Neutrophil (primary cell): ENCODE data around the gene RETREG1.
"Not testable (repeated sequence)": the region's sequence is repeated elsewhere in the genome, so short reads cannot be mapped to it uniquely, and the experiment has no call there.

ENCODE experiments used
- H3K27ac ChIP-seq: fragments of 200-600 bp; sonication (generic); 2 replicates; pipeline ENCODE4 v1.5.1; 2016; ENCODE audit warnings: mild to moderate bottlenecking, moderate library complexity
- H3K27me3 ChIP-seq: fragments of 200-600 bp; sonication (generic); 2 replicates; pipeline ENCODE4 v1.6.0; 2016; ENCODE audit warnings: mild to moderate bottlenecking
- H3K36me3 ChIP-seq: fragments of 200-600 bp; sonication (generic); 2 replicates; pipeline ENCODE4 v1.5.1; 2017
- H3K4me1 ChIP-seq, 2 experiments: fragments of 200-600 bp in 1 of 2; sonication (generic) in 1 of 2; 1 replicate in 1 of 2; 2 replicates in 1 of 2; pipeline versions ENCODE4 v1.5.1 to v1.6.1; 2013 to 2016; ENCODE audit warnings: low read depth in 1 of 2, low read length in 1 of 2, mild to moderate bottlenecking in 1 of 2, moderate library complexity in 1 of 2; ENCODE audit not compliant: control insufficient read depth in 1 of 2, insufficient read depth in 1 of 2
- H3K4me3 ChIP-seq, 2 experiments: fragments of 200-600 bp in 1 of 2; sonication (generic) in 1 of 2; 1 replicate in 1 of 2; 2 replicates in 1 of 2; pipeline ENCODE4 v1.5.1; 2013 to 2016; ENCODE audit warnings: low read depth in 1 of 2, low read length in 1 of 2, mild to moderate bottlenecking in 1 of 2, moderate library complexity in 1 of 2
- H3K9me3 ChIP-seq: fragments of 200-600 bp; sonication (generic); 2 replicates; pipeline ENCODE4 v1.5.1; 2016
- CTCF ChIP-seq: fragments of 200-600 bp; sonication (generic); IDR thresholded peaks from 2 replicates; pipeline ENCODE4 v1.5.1; 2016; ENCODE audit warnings: antibody characterized with exemption

Gene RETREG1

DNA sequence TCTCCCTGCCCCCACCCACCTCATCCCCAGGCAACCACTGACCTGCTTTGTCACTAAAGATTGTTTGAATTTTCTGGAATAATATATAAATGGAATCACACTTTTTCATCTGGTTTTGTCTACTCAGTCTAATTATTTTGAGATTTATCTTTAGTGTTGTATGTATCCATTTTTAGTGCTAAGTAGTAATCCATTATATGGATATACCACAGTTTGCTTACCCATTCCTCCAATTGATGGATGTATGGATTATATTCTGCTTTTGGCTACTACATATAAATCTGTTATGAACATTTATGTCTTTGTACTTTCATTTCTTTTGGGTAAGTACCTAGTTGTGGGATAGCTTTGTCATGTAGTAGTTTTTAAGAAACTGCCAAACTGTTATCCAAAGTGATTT lies 136.7 kb downstream of the RETREG1 start:
- no peak for TF ChIP-seq CTCF
- Histone ChIP-seq H3K4me3 (no peak overlapping the region), H3K27ac (no peak overlapping the region), H3K9me3 (no peaks in the 10 kb centered on the region), H3K36me3 (no peaks in the 10 kb centered on the region), H3K27me3 (no peaks in the 10 kb centered on the region), H3K4me1 (no peaks in the 10 kb centered on the region)

DNA sequence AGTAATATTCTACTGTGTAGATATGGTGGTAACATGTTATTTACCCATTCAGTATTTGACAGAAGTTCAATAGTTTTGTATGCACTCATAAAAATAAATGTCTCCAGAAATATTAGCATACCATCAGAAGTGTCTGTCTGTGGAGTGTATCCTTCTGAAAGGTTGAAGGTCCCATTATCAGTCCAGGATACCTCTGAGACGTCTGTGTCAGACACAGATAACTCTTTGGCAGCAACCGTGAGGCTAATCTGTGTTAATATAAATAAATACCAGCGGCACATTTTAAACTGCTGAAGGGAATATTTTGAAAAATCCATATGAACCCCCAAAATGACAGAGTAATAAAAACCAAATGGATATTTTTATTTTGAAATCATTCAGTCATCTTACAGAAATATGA lies 139.3 kb downstream of the RETREG1 start:
- Histone ChIP-seq H3K27me3 (no peaks in the 10 kb centered on the region), H3K9me3 (no peaks in the 10 kb centered on the region), H3K4me3 (no peak overlapping the region), H3K36me3 (no peaks in the 10 kb centered on the region), H3K4me1 (no peaks in the 10 kb centered on the region), H3K27ac (no peak overlapping the region)
- no peak for TF ChIP-seq CTCF

GRCh38 chr5:16476417-16476816 lies 140.4 kb downstream of the RETREG1 start:
- not testable (repeated sequence) for H3K27me3 ChIP-seq, H3K27ac ChIP-seq, H3K4me3 ChIP-seq, H3K9me3 ChIP-seq, H3K4me1 ChIP-seq, H3K36me3 ChIP-seq

DNA sequence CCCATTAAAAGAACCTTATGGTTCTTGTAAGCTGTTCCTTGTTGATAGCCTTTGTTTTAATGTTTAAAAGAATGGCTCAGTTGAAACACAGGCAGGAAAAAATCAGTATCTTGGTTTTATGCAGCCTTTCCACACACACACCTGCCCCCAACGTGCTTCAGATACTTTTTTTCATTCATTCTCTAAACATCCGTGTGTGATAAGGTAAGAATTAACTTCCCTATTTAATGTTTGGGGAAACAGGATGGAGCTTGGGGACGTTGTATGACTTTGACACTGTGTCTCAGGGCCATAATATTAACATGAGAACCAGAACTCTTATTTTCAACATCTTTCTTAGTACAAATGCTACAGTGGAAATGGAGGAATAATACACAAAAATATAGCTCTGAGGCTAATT lies 145.4 kb downstream of the RETREG1 start:
- no peak for TF ChIP-seq CTCF
- H3K9me3 ChIP-seq: no peaks in the 10 kb centered on the region

DNA sequence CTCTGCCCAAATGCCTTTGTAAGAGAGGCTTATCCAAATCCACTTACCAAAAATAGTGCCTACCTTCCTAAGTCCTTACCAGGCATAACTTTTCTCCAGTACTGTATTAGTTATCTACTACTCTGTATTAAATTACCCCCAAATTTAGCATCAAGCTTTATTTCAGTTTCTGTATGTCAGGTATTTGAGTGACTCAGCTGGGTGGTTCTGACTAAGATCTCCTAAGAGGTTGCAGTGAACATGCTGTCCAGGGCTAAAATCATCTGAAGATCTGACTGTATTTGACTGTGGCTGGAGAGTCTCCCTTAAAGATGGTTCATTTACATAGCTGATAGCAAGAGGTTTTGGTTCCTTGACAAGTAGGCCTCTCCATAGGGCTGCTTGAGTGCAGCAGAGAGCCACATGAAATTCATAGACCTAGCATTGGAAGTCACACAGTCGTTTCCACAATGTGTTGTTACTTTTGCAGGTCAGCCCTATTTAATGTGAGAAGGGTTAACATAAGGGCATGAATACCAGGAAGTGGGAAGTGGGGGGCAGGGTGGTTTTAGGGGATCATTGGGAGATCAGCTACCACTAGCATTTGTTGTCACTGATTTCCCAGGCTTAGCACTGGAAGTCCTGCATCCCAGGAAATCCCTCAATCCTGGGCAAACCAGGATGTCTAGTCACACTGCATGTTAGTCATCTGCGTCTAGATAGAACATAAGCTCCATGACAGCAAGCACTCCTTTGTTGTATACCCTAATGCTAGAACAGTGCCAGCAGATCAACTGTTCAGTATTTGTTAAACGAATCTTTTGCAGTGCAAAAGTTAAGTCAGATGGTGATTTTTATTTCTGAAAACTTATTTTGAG lies 149.2 kb downstream of the RETREG1 start:
- Histone ChIP-seq H3K4me1 (peaks cover 25 to 47% of the 10 kb centered on the region in 2 experiments), H3K36me3 (peaks cover 11% of the 10 kb centered on the region), H3K27ac (peak overlapping the region; percentile 39), H3K4me3 (no peak overlapping the region), H3K27me3 (no peaks in the 10 kb centered on the region), H3K9me3 (no peaks in the 10 kb centered on the region)
- no peak for TF ChIP-seq CTCF

More for the DNA sequence above, 145.4 kb downstream of the RETREG1 start:
- Histone ChIP-seq H3K36me3 (no peaks in the 10 kb centered on the region), H3K27me3 (no peaks in the 10 kb centered on the region), H3K27ac (no peak overlapping the region), H3K4me1 (peaks cover 3 to 15% of the 10 kb centered on the region in 2 experiments), H3K4me3 (no peak overlapping the region)

DNA sequence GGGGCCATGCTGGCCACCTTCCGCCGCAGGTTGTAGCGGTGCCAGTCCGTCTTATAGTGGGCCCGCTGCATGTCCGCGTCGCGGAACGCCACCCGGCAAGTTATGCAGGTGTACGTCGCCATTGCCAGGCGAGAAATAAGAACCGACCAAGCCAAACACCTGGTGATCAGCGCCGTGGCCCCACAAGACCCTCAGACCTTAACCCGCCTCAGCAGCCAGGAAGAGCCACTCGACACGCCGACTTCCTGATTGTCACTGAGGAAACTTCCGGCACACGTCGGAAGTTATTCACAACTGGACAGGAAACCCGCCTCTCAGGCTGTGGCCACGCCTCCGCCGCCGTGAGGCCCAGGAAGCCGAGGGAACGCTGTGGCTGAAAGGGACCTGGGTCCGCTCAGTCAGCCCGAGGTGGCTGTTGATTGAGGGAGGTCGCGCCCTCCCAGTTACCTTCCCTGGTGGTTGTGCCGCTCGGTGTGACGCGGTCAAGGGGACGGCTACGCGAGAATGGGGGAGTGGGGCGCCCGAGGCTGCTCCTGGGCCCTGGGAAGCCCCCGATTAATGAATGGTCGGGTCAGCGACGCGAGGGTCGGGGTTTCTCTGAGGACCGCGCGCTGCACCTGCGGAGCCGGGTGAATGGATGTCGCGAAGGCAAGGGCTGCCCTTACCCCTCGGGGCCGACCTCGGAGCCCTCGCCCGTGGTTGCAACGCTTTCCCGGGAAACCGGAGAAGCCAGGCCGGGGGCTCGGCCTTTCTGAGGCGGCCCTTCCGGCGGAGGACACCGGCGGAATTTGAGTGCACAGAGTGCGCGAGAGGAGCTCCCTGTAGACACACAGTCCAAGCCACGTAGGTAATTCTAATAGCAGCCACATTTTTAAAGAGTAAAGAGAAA lies 151.0 kb downstream of the RETREG1 start, which contains the start of gene ZNF622:
Gene ZNF622 (minus strand): TSS at position 257 of the 889 bp plus-strand sequence. CDS start 135 bp downstream, at position 122.
- no peak for TF ChIP-seq CTCF
- H3K4me3 ChIP-seq: peak within 1 kb of the TSS; percentile 90 to 95
- no peaks in the 10 kb centered on the region for H3K9me3 ChIP-seq
- peak within 1 kb of the TSS; percentile 86 for H3K27ac ChIP-seq
- peaks cover 29% of the 10 kb centered on the region for H3K36me3 ChIP-seq
- no peaks in the 10 kb centered on the region for H3K27me3 ChIP-seq
- H3K4me1 ChIP-seq: peaks cover 38 to 56% of the 10 kb centered on the region in 2 experiments
